ENCODE results near the gene PCNT.

DNA sequence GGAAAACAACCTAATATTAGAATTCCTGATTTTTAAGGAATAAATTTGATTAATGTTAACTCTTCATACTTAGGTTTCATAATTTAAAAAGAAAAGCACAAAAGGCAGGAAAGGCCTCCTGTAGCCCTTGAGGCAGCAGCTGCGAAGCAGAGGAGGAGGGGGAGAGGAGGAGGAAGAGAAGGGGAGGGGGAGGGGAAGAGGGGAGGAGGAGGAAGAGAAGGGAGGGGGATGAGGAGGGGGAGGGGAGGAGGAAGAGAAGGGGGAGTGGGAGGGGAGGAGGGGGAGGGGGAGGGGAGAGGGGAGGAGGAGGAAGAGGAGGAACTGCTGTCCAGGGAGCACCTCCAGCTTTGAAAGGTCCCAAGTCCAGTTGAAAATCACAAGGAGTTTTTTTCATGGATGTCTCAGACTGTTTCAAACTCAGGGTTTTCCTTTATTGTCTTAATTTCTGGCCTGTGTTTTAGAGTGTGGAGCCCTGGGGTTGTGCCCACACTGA lies 99.6 kb downstream of the PCNT start:
- TF ChIP-seq GABPA (IDR thresholded peaks at IDR 0.05; ENCODE audit: low read depth), result no peak
- TF ChIP-seq, protein P1, sequence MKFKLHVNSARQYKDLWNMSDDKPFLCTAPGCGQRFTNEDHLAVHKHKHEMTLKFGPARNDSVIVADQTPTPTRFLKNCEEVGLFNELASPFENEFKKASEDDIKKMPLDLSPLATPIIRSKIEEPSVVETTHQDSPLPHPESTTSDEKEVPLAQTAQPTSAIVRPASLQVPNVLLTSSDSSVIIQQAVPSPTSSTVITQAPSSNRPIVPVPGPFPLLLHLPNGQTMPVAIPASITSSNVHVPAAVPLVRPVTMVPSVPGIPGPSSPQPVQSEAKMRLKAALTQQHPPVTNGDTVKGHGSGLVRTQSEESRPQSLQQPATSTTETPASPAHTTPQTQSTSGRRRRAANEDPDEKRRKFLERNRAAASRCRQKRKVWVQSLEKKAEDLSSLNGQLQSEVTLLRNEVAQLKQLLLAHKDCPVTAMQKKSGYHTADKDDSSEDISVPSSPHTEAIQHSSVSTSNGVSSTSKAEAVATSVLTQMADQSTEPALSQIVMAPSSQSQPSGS (IDR thresholded peaks at IDR 0.05; ENCODE audit: low read length), result no peak
- TF ChIP-seq SIX5 (IDR thresholded peaks at IDR 0.05; ENCODE audit: low read depth, low read length, severe bottlenecking), result no peak
- TF ChIP-seq, protein P2, sequence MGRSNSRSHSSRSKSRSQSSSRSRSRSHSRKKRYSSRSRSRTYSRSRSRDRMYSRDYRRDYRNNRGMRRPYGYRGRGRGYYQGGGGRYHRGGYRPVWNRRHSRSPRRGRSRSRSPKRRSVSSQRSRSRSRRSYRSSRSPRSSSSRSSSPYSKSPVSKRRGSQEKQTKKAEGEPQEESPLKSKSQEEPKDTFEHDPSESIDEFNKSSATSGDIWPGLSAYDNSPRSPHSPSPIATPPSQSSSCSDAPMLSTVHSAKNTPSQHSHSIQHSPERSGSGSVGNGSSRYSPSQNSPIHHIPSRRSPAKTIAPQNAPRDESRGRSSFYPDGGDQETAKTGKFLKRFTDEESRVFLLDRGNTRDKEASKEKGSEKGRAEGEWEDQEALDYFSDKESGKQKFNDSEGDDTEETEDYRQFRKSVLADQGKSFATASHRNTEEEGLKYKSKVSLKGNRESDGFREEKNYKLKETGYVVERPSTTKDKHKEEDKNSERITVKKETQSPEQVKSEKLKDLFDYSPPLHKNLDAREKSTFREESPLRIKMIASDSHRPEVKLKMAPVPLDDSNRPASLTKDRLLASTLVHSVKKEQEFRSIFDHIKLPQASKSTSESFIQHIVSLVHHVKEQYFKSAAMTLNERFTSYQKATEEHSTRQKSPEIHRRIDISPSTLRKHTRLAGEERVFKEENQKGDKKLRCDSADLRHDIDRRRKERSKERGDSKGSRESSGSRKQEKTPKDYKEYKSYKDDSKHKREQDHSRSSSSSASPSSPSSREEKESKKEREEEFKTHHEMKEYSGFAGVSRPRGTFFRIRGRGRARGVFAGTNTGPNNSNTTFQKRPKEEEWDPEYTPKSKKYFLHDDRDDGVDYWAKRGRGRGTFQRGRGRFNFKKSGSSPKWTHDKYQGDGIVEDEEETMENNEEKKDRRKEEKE (IDR thresholded peaks at IDR 0.05), result no peak
